Endothelial cell (in vitro differentiated cells): Measurements from ENCODE around the gene RALGPS1. TPM values are rescaled to one million over a fixed set of nuclear protein-coding genes. Genes with fewer than 3 reads are reported as not detected.

Source experiments
- DNase-seq: peaks from one replicate; pipeline ENCODE4 v3.0.0; 2021; ENCODE audit warnings: low spot score
- H3K27ac Mint-ChIP-seq: one replicate; pipeline ENCODE4 v1.8.0; 2021; ENCODE audit warnings: mixed read lengths, inconsistent platforms; ENCODE audit not compliant: unreplicated experiment
- H3K27me3 Mint-ChIP-seq: one replicate; pipeline ENCODE4 v1.8.0; 2021; ENCODE audit warnings: mild to moderate bottlenecking, moderate library complexity, mixed read lengths, inconsistent platforms; ENCODE audit not compliant: unreplicated experiment
- H3K36me3 Mint-ChIP-seq: one replicate; pipeline ENCODE4 v1.8.0; 2021; ENCODE audit warnings: mild to moderate bottlenecking, low read depth, mixed read lengths, inconsistent platforms; ENCODE audit not compliant: unreplicated experiment
- H3K4me1 Mint-ChIP-seq: one replicate; pipeline ENCODE4 v1.8.0; 2021; ENCODE audit warnings: mild to moderate bottlenecking, mixed read lengths, inconsistent platforms; ENCODE audit not compliant: unreplicated experiment
- H3K4me3 Mint-ChIP-seq: one replicate; pipeline ENCODE4 v1.8.0; 2021; ENCODE audit warnings: mild to moderate bottlenecking, mixed read lengths, inconsistent platforms; ENCODE audit not compliant: unreplicated experiment
- H3K9me3 Mint-ChIP-seq: one replicate; pipeline ENCODE4 v1.8.0; 2021; ENCODE audit warnings: mixed read lengths, inconsistent platforms; ENCODE audit not compliant: unreplicated experiment
- CTCF ChIP-seq: fragments of 200-600 bp; sonication (generic); IDR thresholded peaks from one replicate; pipeline ENCODE4 v1.5.0; 2021; ENCODE audit warnings: antibody characterized with exemption; ENCODE audit not compliant: unreplicated experiment
- total RNA-seq: library from RNA; stranded (reverse); fragmentation: NEBNext Ultra II Directional; extraction: Animal tissue kit (Norgen Biotek cat#: 25700); gene quantifications from one replicate; pipeline ENCODE4 v1.2.1, GENCODE V29; 2021; ENCODE audit not compliant: unreplicated experiment

The RALGPS1 gene
- total RNA-seq, 1 donor from 2014 or later, result 6.4 TPM

GRCh38 chr9:126916909-126917308 is 2.3 kb downstream of the RALGPS1 start:
- Mint-ChIP-seq H3K4me1 (peaks cover 7% of the 10 kb centered on the region), H3K27ac (no peak overlapping the region), H3K27me3 (peaks cover 8% of the 10 kb centered on the region), H3K36me3 (no peaks in the 10 kb centered on the region), H3K4me3 (no peak overlapping the region), H3K9me3 (no peaks in the 10 kb centered on the region)
- DNase-seq, result no peak
- no peak for TF ChIP-seq CTCF

GRCh38 chr9:126919193-126919592 is 4.6 kb downstream of the RALGPS1 start:
- H3K27ac Mint-ChIP-seq, result no peak overlapping the region
- H3K36me3 Mint-ChIP-seq, result no peaks in the 10 kb centered on the region
- TF ChIP-seq CTCF, result no peak
- peaks cover 7% of the 10 kb centered on the region for H3K4me1 Mint-ChIP-seq
- no peaks in the 10 kb centered on the region for H3K9me3 Mint-ChIP-seq
- DNase-seq, result no peak
- H3K27me3 Mint-ChIP-seq, result peaks cover 3% of the 10 kb centered on the region
- no peak overlapping the region for H3K4me3 Mint-ChIP-seq

- Mint-ChIP-seq H3K27ac (no peak overlapping the region), H3K9me3 (no peaks in the 10 kb centered on the region), H3K4me1 (no peaks in the 10 kb centered on the region), H3K4me3 (no peak overlapping the region), H3K27me3 (no peaks in the 10 kb centered on the region), H3K36me3 (no peaks in the 10 kb centered on the region)
- no peak for TF ChIP-seq CTCF
- no peak for DNase-seq
Observed at GRCh38 chr9:126925876-126926275, 11.3 kb downstream of the RALGPS1 start.

- no peak overlapping the region for H3K4me3 Mint-ChIP-seq
- H3K4me1 Mint-ChIP-seq, result no peaks in the 10 kb centered on the region
- H3K27me3 Mint-ChIP-seq, result no peaks in the 10 kb centered on the region
- H3K9me3 Mint-ChIP-seq, result no peaks in the 10 kb centered on the region
- no peak overlapping the region for H3K27ac Mint-ChIP-seq
- H3K36me3 Mint-ChIP-seq, result no peaks in the 10 kb centered on the region
- no peak for DNase-seq
- TF ChIP-seq CTCF, result no peak
Observed at GRCh38 chr9:126926364-126926763, 11.8 kb downstream of the RALGPS1 start.

- Mint-ChIP-seq H3K27ac (no peak overlapping the region), H3K27me3 (no peaks in the 10 kb centered on the region), H3K9me3 (no peaks in the 10 kb centered on the region), H3K4me3 (no peak overlapping the region), H3K4me1 (no peaks in the 10 kb centered on the region), H3K36me3 (no peaks in the 10 kb centered on the region)
- no peak for DNase-seq
- no peak for TF ChIP-seq CTCF
Observed at GRCh38 chr9:126927419-126927818, 12.8 kb downstream of the RALGPS1 start.
